Liver (tissue), 9 donors: ENCODE measurements around the gene INPP5F. TPM values are rescaled to one million over a fixed set of nuclear protein-coding genes. Genes with fewer than 3 reads are reported as not detected.
"Not testable (repeated sequence)": the region's sequence is repeated elsewhere in the genome, so short reads cannot be mapped to it uniquely, and the experiment has no call there.

Source experiments
- DNase-seq: peaks from one replicate; pipeline ENCODE4 v3.0.0-alpha.2; 2017; ENCODE audit warnings: low spot score
- H3K27ac ChIP-seq, 2 donors: one replicate each; pipeline ENCODE4 v1.7.0; 2013; ENCODE audit warnings: inconsistent platforms in 2 of 2, low read length in 2 of 2, control low read depth in 1 of 2, low read depth in 1 of 2, mild to moderate bottlenecking in 1 of 2
- H3K27me3 ChIP-seq, 4 donors: one replicate each; pipeline versions ENCODE4 v1.6.1 to v1.7.0; 2013; ENCODE audit warnings: low read length in 3 of 4, inconsistent platforms in 1 of 4, mild to moderate bottlenecking in 1 of 4, moderate library complexity in 1 of 4; ENCODE audit not compliant: control insufficient read depth in 4 of 4, insufficient read depth in 4 of 4
- H3K36me3 ChIP-seq, 4 donors: one replicate each; pipeline versions ENCODE4 v1.6.1 to v1.7.0; 2013; ENCODE audit warnings: low read length in 3 of 4, mild to moderate bottlenecking in 3 of 4, low read depth in 1 of 4, moderate library complexity in 1 of 4; ENCODE audit not compliant: control insufficient read depth in 4 of 4, insufficient read depth in 3 of 4
- H3K4me1 ChIP-seq, 4 donors: one replicate each; pipeline versions ENCODE4 v1.6.1 to v1.7.0; 2013; ENCODE audit warnings: low read length in 3 of 4, mild to moderate bottlenecking in 3 of 4, moderate library complexity in 1 of 4; ENCODE audit not compliant: control insufficient read depth in 4 of 4, insufficient read depth in 4 of 4
- H3K4me3 ChIP-seq, 3 donors: one replicate each; pipeline versions ENCODE4 v1.6.1 to v1.7.0; 2013; ENCODE audit warnings: low read length in 3 of 3, control low read depth in 1 of 3, low read depth in 1 of 3, mild to moderate bottlenecking in 1 of 3
- H3K9ac ChIP-seq, 2 donors: one replicate each; pipeline ENCODE4 v1.7.0; 2013; ENCODE audit warnings: low read length in 2 of 2, mild to moderate bottlenecking in 2 of 2, moderate library complexity in 2 of 2, control low read depth in 1 of 2, low read depth in 1 of 2
- H3K9me3 ChIP-seq, 4 donors: one replicate each; pipeline versions ENCODE4 v1.6.1 to v1.7.0; 2013; ENCODE audit warnings: low read length in 3 of 4; ENCODE audit not compliant: control insufficient read depth in 4 of 4
- FOXA2 ChIP-seq: IDR thresholded peaks from 2 replicates; pipeline ENCODE4 v1.6.1; 2016; ENCODE audit warnings: antibody characterized with exemption
- GABPA ChIP-seq, 2 donors: IDR thresholded peaks in 1 of 2; conservative IDR thresholded peaks in 1 of 2; 2 replicates each; pipeline ENCODE4 v1.6.1; 2016; ENCODE audit warnings: antibody characterized with exemption in 2 of 2, mild to moderate bottlenecking in 1 of 2, moderate library complexity in 1 of 2
- JUND ChIP-seq, 2 donors: IDR thresholded peaks; 2 replicates each; pipeline ENCODE4 v1.6.1; 2016; ENCODE audit warnings: antibody characterized with exemption in 2 of 2
- MAX ChIP-seq: IDR thresholded peaks from 2 replicates; pipeline ENCODE4 v1.6.1; 2016; ENCODE audit warnings: antibody characterized with exemption
- NR2F2 ChIP-seq: IDR thresholded peaks from 2 replicates; pipeline ENCODE4 v1.6.1; 2016; ENCODE audit warnings: antibody characterized with exemption
- RAD21 ChIP-seq, 2 donors: IDR thresholded peaks; 2 replicates each; pipeline ENCODE4 v1.6.1; 2016; ENCODE audit warnings: antibody characterized with exemption in 2 of 2, mild to moderate bottlenecking in 2 of 2
- REST ChIP-seq: IDR thresholded peaks from 2 replicates; pipeline ENCODE4 v1.6.1; 2016; ENCODE audit warnings: antibody characterized with exemption, mild to moderate bottlenecking
- RXRA ChIP-seq, 2 donors: IDR thresholded peaks; 2 replicates each; pipeline ENCODE4 v1.6.1; 2017 to 2018; ENCODE audit warnings: antibody characterized with exemption in 2 of 2, mild to moderate bottlenecking in 1 of 2
- TAF1 ChIP-seq: conservative IDR thresholded peaks from 2 replicates; pipeline ENCODE4 v1.6.1; 2016; ENCODE audit warnings: antibody characterized with exemption, mild to moderate bottlenecking
- WGBS: extraction: QIAGEN DNeasy Blood & Tissue Kit; methylation state at CpG from one replicate; pipeline ENCODE4 v1.1.7; 2013; 5-methylcytosine and 5-hydroxymethylcytosine counted together
- polyA plus RNA-seq, 2 donors: library from polyadenylated mRNA; stranded (reverse) in 1 of 2; unstranded in 1 of 2; fragments of 200-250 nt in 1 of 2; fragments of >200 nt in 1 of 2; fragmentation: Nextera tagmentation in 1 of 2; extraction: Ambion mirVana in 1 of 2; gene quantifications; one replicate each; pipeline versions ENCODE4 v1.2.1 to v1.2.3, GENCODE V29; 2013 to 2015
- total RNA-seq, 2 donors: library from RNA; depleted of rRNA; stranded (reverse); fragments of >200 nt; gene quantifications; one replicate each; pipeline ENCODE4 v1.2.3, GENCODE V29; 2014
- TF ChIP-seq, protein P1 (sequence below): IDR thresholded peaks from 2 replicates; pipeline ENCODE4 v1.6.1; 2016; ENCODE audit warnings: antibody characterized with exemption
- TF ChIP-seq, protein P2 (sequence below): fragments of 150-350 bp; IDR thresholded peaks from 2 replicates; pipeline ENCODE4 v1.5.1; 2017; ENCODE audit warnings: improper control_type of control experiment, low read depth, low read length; ENCODE audit not compliant: missing input control
- donor health status: healthy.
- donor health status: healthy.
- donor health status: healthy.
- donor health status: healthy.
- donor health status: healthy.

INPP5F gene
- total and polyA plus RNA-seq, 4 donors: 1.1 to 8.1 (median 2.1) TPM

- TF ChIP-seq JUND (IDR thresholded peaks at IDR 0.05): no peak
- TF ChIP-seq RAD21 (IDR thresholded peaks at IDR 0.05): no peak
- TF ChIP-seq, protein P1, sequence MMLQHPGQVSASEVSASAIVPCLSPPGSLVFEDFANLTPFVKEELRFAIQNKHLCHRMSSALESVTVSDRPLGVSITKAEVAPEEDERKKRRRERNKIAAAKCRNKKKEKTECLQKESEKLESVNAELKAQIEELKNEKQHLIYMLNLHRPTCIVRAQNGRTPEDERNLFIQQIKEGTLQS: no peak
- TF ChIP-seq RXRA (IDR thresholded peaks at IDR 0.05): no peak
- TF ChIP-seq, protein P2, sequence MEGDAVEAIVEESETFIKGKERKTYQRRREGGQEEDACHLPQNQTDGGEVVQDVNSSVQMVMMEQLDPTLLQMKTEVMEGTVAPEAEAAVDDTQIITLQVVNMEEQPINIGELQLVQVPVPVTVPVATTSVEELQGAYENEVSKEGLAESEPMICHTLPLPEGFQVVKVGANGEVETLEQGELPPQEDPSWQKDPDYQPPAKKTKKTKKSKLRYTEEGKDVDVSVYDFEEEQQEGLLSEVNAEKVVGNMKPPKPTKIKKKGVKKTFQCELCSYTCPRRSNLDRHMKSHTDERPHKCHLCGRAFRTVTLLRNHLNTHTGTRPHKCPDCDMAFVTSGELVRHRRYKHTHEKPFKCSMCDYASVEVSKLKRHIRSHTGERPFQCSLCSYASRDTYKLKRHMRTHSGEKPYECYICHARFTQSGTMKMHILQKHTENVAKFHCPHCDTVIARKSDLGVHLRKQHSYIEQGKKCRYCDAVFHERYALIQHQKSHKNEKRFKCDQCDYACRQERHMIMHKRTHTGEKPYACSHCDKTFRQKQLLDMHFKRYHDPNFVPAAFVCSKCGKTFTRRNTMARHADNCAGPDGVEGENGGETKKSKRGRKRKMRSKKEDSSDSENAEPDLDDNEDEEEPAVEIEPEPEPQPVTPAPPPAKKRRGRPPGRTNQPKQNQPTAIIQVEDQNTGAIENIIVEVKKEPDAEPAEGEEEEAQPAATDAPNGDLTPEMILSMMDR: no peak
- no peak for TF ChIP-seq GABPA (IDR thresholded peaks at IDR 0.05 in 1 of 2, conservative IDR thresholded peaks at IDR 0.05 in 1 of 2)
These were observed 60.4 kb downstream of the INPP5F start (continued) for GRCh38 chr10:119786117-119786769.

DNA sequence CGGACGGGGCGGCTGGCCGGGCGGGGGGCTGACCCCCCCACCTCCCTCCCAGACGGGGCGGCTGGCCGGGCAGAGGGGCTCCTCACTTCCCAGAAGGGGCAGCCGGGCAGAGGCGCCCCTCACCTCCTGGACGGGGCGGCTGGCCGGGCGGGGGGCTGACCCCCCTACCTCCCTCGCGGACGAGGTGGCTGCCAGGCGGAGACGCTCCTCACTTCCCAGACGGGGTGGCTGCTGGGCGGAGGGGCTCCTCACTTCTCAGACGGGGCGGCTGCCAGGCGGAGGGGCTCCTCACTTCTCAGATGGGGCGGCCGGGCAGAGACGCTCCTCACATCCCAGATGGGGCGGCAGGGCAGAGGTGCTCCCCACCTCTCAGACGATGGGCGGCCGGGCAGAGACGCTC, 69.3 kb downstream of the INPP5F start:
- DNase-seq: not testable (repeated sequence)

DNA sequence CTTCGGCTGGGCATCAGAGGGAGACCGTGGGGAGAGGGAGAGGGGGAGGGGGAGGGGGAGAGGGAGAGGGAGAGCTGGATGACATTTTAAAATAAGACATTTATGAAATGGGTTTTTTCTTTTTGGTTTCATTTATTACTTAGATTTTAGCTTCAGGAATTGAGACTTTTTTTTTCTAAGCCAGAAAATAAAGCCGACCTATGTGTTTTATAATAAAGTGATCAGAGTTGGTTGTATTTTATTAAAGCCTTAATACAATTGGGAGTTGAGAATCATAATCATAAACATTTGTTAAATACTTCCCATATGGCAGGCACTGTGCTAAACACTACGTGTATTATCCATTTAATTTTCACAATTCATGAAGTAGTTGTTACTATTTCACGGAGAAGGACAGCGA, 70.2 kb downstream of the INPP5F start:
- Histone ChIP-seq H3K27ac (no peak overlapping the region), H3K4me1 (no peaks in the 10 kb centered on the region), H3K4me3 (no peak overlapping the region), H3K27me3 (no peaks in the 10 kb centered on the region), H3K36me3 (peaks cover 0 to 2% (median 0%) of the 10 kb centered on the region in 4 donors), H3K9me3 (no peaks in the 10 kb centered on the region), H3K9ac (no peak overlapping the region)
- 98% methylated on average over 6 of the region's 6 CpGs for WGBS
- TF ChIP-seq MAX (no peak), JUND (IDR thresholded peaks at IDR 0.05) (no peak)
- no peak for DNase-seq

More for the DNA sequence above, 69.3 kb downstream of the INPP5F start:
- H3K27me3 ChIP-seq, H3K4me3 ChIP-seq, H3K9ac ChIP-seq, H3K27ac ChIP-seq, H3K9me3 ChIP-seq, H3K4me1 ChIP-seq, H3K36me3 ChIP-seq: not testable (repeated sequence)
- WGBS: 98% methylated on average over 28 of the region's 32 CpGs

DNA sequence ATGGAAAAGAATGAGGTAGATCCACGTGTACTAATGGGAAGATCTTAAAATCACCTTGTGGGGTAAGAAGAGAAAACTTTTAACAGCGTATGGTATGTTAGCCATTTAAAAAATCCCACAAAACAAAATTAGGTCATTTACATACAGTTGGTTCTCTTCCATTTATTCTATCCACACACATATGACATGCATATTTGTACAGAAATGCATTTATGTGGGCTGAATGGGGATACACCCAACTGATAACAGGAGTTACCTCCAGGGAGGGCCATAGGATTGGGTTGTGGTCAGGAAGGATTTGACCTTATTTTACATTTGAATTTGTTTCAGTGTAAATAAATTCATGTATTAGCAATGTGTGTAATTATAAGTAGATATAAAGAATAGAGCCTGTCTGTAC, 75.3 kb downstream of the INPP5F start:
- no peak overlapping the region for H3K4me3 ChIP-seq
- H3K27me3 ChIP-seq: no peaks in the 10 kb centered on the region
- peaks cover 0 to 3% (median 1%) of the 10 kb centered on the region in 4 donors for H3K36me3 ChIP-seq
- DNase-seq: no peak
- WGBS: 94% methylated on average over 2 of the region's 2 CpGs
- H3K9ac ChIP-seq: no peak overlapping the region
- H3K9me3 ChIP-seq: no peaks in the 10 kb centered on the region
- H3K27ac ChIP-seq: no peak overlapping the region
- TF ChIP-seq GABPA (IDR thresholded peaks at IDR 0.05 in 1 of 2, conservative IDR thresholded peaks at IDR 0.05 in 1 of 2): no peak
- TF ChIP-seq FOXA2: no peak
- TF ChIP-seq NR2F2: no peak
- no peak for TF ChIP-seq REST
- no peak for TF ChIP-seq TAF1
- no peaks in the 10 kb centered on the region for H3K4me1 ChIP-seq
